Mesenchymal stem cell (in vitro differentiated cells and primary cell): ENCODE results near the gene SSBP2.

Source experiments
- DNase-seq: peaks from one replicate; pipeline ENCODE4 v3.0.0-alpha.2; 2013
- H2AFZ ChIP-seq: one replicate; pipeline ENCODE4 v1.6.1; 2013; ENCODE audit warnings: low read depth, mild to moderate bottlenecking, control low read depth, inconsistent platforms, low read length, moderate library complexity
- H2AK5ac ChIP-seq: 2 replicates; pipeline ENCODE4 v1.6.1; 2013; ENCODE audit warnings: low read length, moderate library complexity, mild to moderate bottlenecking, inconsistent platforms; ENCODE audit not compliant: severe bottlenecking
- H2BK120ac ChIP-seq: one replicate; pipeline ENCODE4 v1.6.1; 2013; ENCODE audit warnings: low read depth, mild to moderate bottlenecking, inconsistent platforms, low read length, moderate library complexity
- H2BK12ac ChIP-seq, 2 experiments: one replicate each; pipeline ENCODE4 v1.6.1; 2013; ENCODE audit warnings: inconsistent platforms in 2 of 2, low read length in 2 of 2, mild to moderate bottlenecking in 2 of 2, moderate library complexity in 2 of 2, control low read depth in 1 of 2
- H2BK15ac ChIP-seq: one replicate; pipeline ENCODE4 v1.6.1; 2013; ENCODE audit warnings: mild to moderate bottlenecking, low read depth, inconsistent platforms; ENCODE audit not compliant: poor library complexity, severe bottlenecking
- H2BK5ac ChIP-seq: 2 replicates; pipeline ENCODE4 v1.6.1; 2013; ENCODE audit warnings: low read depth, mild to moderate bottlenecking, low read length, control low read depth, inconsistent platforms; ENCODE audit not compliant: poor library complexity, severe bottlenecking
- H3K14ac ChIP-seq, 2 experiments: one replicate each; pipeline ENCODE4 v1.6.1; 2013; ENCODE audit warnings: inconsistent platforms in 2 of 2, low read length in 2 of 2, control low read depth in 1 of 2, mild to moderate bottlenecking in 1 of 2, moderate library complexity in 1 of 2
- H3K18ac ChIP-seq, 2 experiments: one replicate each; pipeline ENCODE4 v1.6.1; 2013; ENCODE audit warnings: inconsistent platforms in 2 of 2, low read length in 2 of 2, control low read depth in 1 of 2, low read depth in 1 of 2, mild to moderate bottlenecking in 1 of 2
- H3K23ac ChIP-seq, 2 experiments: one replicate each; pipeline ENCODE4 v1.6.1; 2013; ENCODE audit warnings: inconsistent platforms in 2 of 2, low read length in 2 of 2, mild to moderate bottlenecking in 2 of 2, moderate library complexity in 2 of 2, control low read depth in 1 of 2
- H3K27ac ChIP-seq: 2 replicates; pipeline ENCODE4 v1.5.1; 2013; ENCODE audit warnings: mild to moderate bottlenecking, moderate library complexity, low read length, control low read depth, inconsistent platforms; ENCODE audit not compliant: poor library complexity, severe bottlenecking
- H3K27me3 ChIP-seq, 2 experiments: 2 replicates each; pipeline versions ENCODE4 v1.6.1 to v1.7.0; 2013; ENCODE audit warnings: low read length in 2 of 2, mild to moderate bottlenecking in 2 of 2, moderate library complexity in 2 of 2, control low read depth in 1 of 2, inconsistent platforms in 1 of 2; ENCODE audit not compliant: control insufficient read depth in 1 of 2, insufficient read depth in 1 of 2
- H3K36me3 ChIP-seq, 2 experiments: 2 replicates each; pipeline versions ENCODE4 v1.6.1 to v1.7.0; 2013; ENCODE audit warnings: low read length in 2 of 2, control low read depth in 1 of 2, inconsistent platforms in 1 of 2, low read depth in 1 of 2, mild to moderate bottlenecking in 1 of 2; ENCODE audit not compliant: insufficient read depth in 2 of 2, control insufficient read depth in 1 of 2
- H3K4ac ChIP-seq, 2 experiments: one replicate each; pipeline ENCODE4 v1.6.1; 2013; ENCODE audit warnings: inconsistent platforms in 2 of 2, low read length in 2 of 2, mild to moderate bottlenecking in 2 of 2, moderate library complexity in 2 of 2, control low read depth in 1 of 2, low read depth in 1 of 2
- H3K4me1 ChIP-seq: 2 replicates; pipeline ENCODE4 v1.6.1; 2013; ENCODE audit warnings: low read depth, low read length, control low read depth; ENCODE audit not compliant: control insufficient read depth, insufficient read depth
- H3K4me2 ChIP-seq: 2 replicates; pipeline ENCODE4 v1.6.1; 2013; ENCODE audit warnings: low read length, mild to moderate bottlenecking, inconsistent platforms; ENCODE audit not compliant: poor library complexity, severe bottlenecking
- H3K4me3 ChIP-seq, 2 experiments: 2 replicates each; pipeline versions ENCODE4 v1.5.1 to v1.7.0; 2013; ENCODE audit warnings: low read length in 2 of 2, mild to moderate bottlenecking in 2 of 2, control low read depth in 1 of 2, low read depth in 1 of 2; ENCODE audit not compliant: insufficient read depth in 1 of 2
- H3K79me1 ChIP-seq: replicated peaks from 2 replicates; pipeline ENCODE4 v1.6.1; 2013; ENCODE audit warnings: mild to moderate bottlenecking, control low read depth, low read length, inconsistent platforms; ENCODE audit not compliant: poor library complexity, severe bottlenecking
- H3K9ac ChIP-seq: 2 replicates; pipeline ENCODE4 v1.7.0; 2013; ENCODE audit warnings: mild to moderate bottlenecking, low read length, moderate library complexity
- H3K9me3 ChIP-seq: 2 replicates; pipeline ENCODE4 v1.7.0; 2013; ENCODE audit warnings: mild to moderate bottlenecking, low read length; ENCODE audit not compliant: control insufficient read depth
- H4K8ac ChIP-seq: one replicate; pipeline ENCODE4 v1.6.1; 2013; ENCODE audit warnings: inconsistent platforms, mild to moderate bottlenecking, low read length, moderate library complexity
- H4K91ac ChIP-seq: one replicate; pipeline ENCODE4 v1.6.1; 2013; ENCODE audit warnings: mild to moderate bottlenecking, low read length, inconsistent platforms
- WGBS: methylation state at CpG from one replicate; pipeline ENCODE4 v1.1.7; 2013; ENCODE audit warnings: mixed read lengths; 5-methylcytosine and 5-hydroxymethylcytosine counted together

The SSBP2 gene

DNA sequence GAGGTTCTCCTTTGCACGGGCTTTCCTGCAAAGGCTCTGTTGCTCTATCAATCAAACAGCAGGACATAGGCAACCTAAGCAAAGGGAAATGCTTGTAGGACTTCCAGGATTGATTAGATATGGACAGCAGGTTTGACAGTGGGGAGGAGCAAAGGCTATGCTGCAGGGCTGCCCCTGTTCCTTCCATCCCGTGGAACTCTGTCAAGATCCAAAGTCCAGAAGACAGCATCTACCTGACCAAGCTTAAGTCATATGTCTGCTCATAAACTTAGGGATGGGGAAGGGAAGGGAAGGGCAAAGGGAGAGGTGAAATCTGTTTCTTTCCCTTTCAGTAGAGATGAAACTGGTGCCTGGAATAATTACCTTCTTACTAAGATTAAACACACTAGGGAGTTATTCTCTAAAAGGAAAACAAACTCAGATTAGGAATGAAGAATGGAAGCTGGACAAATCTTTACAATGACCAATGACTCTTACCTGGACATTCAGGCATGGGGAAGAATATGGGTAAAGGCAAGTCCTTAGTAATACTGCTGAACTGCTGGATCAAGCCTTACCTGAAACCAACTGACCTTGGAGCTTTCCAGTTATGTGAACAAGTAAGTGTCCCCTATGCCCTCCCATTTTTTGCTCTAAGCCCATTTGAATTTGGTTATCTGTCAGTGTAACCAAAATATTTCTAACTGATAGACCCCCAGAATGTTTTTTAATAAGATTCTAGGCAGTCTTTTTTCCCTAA is 348.5 kb downstream of the SSBP2 start:
- Histone ChIP-seq H2BK12ac (no peak overlapping the region), H3K4me2 (no peak overlapping the region), H3K4ac (no peak overlapping the region), H3K18ac (no peak overlapping the region), H2BK5ac (no peak overlapping the region), H3K27ac (no peak overlapping the region), H3K14ac (no peak overlapping the region), H4K8ac (no peak overlapping the region), H3K27me3 (peaks cover 0 to 3% of the 10 kb centered on the region in 2 experiments), H3K4me3 (no peak overlapping the region), H3K4me1 (no peaks in the 10 kb centered on the region), H3K9me3 (no peaks in the 10 kb centered on the region), H3K79me1 (no peaks in the 10 kb centered on the region), H3K36me3 (no peaks in the 10 kb centered on the region), H3K9ac (no peak overlapping the region), H4K91ac (no peak overlapping the region), H2AK5ac (no peak overlapping the region), H2AFZ (no peak overlapping the region), H2BK15ac (no peak overlapping the region), H2BK120ac (no peak overlapping the region), H3K23ac (no peak overlapping the region)
- no peak for DNase-seq
- 100% methylated on average over 1 of the region's 2 CpGs for WGBS

DNA sequence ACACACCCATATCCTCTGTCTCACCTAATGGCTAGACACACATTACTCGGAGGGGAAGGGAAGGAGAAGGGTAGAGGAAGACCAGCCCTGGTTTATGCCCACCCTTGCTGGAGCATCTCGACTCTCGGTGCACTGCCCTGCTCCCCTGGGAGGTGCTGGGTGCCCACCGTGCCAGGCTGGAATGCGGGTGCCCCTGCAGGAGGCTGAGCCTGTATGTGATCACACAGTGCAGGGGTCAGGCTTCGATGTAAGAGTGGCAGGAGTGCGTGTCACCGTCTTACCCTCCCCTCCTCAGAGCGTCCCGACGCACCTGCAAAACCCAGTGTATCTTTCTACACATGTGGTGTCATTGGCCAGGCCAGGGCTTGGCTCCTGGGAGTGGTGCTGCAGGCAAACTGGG is 349.6 kb downstream of the SSBP2 start:
- H3K27ac ChIP-seq, result no peak overlapping the region
- H2BK120ac ChIP-seq, result no peak overlapping the region
- H3K36me3 ChIP-seq, result no peaks in the 10 kb centered on the region
- no peak overlapping the region for H4K91ac ChIP-seq
- no peak overlapping the region for H4K8ac ChIP-seq
- no peak overlapping the region for H3K18ac ChIP-seq
- H2BK15ac ChIP-seq, result no peak overlapping the region
- no peaks in the 10 kb centered on the region for H3K9me3 ChIP-seq
- no peak overlapping the region for H3K9ac ChIP-seq
- H3K4ac ChIP-seq, result no peak overlapping the region
- H2AK5ac ChIP-seq, result no peak overlapping the region
- H2BK12ac ChIP-seq, result no peak overlapping the region
- H3K23ac ChIP-seq, result no peak overlapping the region
- peaks cover 0 to 3% of the 10 kb centered on the region in 2 experiments for H3K27me3 ChIP-seq
- no peak for DNase-seq
- H3K4me3 ChIP-seq, result no peak overlapping the region
- peak overlapping the region in 1 of 2 experiments; percentile 45 for H3K14ac ChIP-seq
- 96% methylated on average over 7 of the region's 11 CpGs for WGBS
- no peaks in the 10 kb centered on the region for H3K79me1 ChIP-seq
- no peak overlapping the region for H2AFZ ChIP-seq
- H3K4me2 ChIP-seq, result no peak overlapping the region
- no peak overlapping the region for H2BK5ac ChIP-seq
- no peaks in the 10 kb centered on the region for H3K4me1 ChIP-seq

DNA sequence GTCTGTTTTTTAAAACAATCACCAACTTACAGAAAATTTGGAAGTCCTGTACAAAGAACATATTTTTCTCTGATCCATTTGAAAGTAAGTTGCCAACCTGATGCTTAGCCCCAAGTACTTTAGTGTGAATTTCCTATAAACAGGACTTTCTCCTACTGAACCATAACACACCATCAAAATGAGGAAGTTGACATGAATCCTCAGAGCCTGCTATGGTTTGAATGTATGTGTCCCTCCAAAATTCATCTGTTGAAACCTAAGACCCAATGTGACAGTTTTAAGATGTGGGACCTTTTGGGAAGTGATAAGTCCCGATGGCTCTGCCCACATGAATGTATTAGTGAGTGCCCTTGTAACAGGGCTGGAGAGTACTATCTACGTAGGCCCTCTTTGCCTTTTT is 350.5 kb downstream of the SSBP2 start:
- H3K4me3 ChIP-seq, result no peak overlapping the region
- no peak overlapping the region for H2BK15ac ChIP-seq
- H2BK120ac ChIP-seq, result no peak overlapping the region
- no peak overlapping the region for H2BK12ac ChIP-seq
- H3K27me3 ChIP-seq, result peaks cover 0 to 3% of the 10 kb centered on the region in 2 experiments
- H3K14ac ChIP-seq, result no peak overlapping the region
- H3K4me1 ChIP-seq, result no peaks in the 10 kb centered on the region
- H3K36me3 ChIP-seq, result no peaks in the 10 kb centered on the region
- H4K91ac ChIP-seq, result no peak overlapping the region
- no peak overlapping the region for H2AK5ac ChIP-seq
- DNase-seq, result no peak
- H3K27ac ChIP-seq, result no peak overlapping the region
- H2AFZ ChIP-seq, result no peak overlapping the region
- no peak overlapping the region for H3K9ac ChIP-seq
- no peak overlapping the region for H3K23ac ChIP-seq
- peaks cover under 1% of the 10 kb centered on the region for H3K9me3 ChIP-seq
- H4K8ac ChIP-seq, result no peak overlapping the region
- H3K18ac ChIP-seq, result no peak overlapping the region
- 95% methylated on average over 2 of the region's 2 CpGs for WGBS
- no peak overlapping the region for H3K4ac ChIP-seq
- H2BK5ac ChIP-seq, result no peak overlapping the region
- no peak overlapping the region for H3K4me2 ChIP-seq
- H3K79me1 ChIP-seq, result no peaks in the 10 kb centered on the region

GRCh38 chr5:81398741-81399140 is 352.2 kb downstream of the SSBP2 start:
- Histone ChIP-seq H3K18ac (no peak overlapping the region), H4K91ac (no peak overlapping the region), H3K27me3 (peaks cover 0 to 3% of the 10 kb centered on the region in 2 experiments), H3K4me2 (no peak overlapping the region), H3K4ac (no peak overlapping the region), H3K14ac (no peak overlapping the region), H3K36me3 (no peaks in the 10 kb centered on the region), H3K27ac (no peak overlapping the region), H3K4me3 (no peak overlapping the region), H2BK12ac (no peak overlapping the region), H2AFZ (no peak overlapping the region), H4K8ac (no peak overlapping the region), H3K4me1 (peaks cover 4% of the 10 kb centered on the region), H3K23ac (no peak overlapping the region), H3K79me1 (no peaks in the 10 kb centered on the region), H2BK5ac (no peak overlapping the region), H2AK5ac (no peak overlapping the region), H2BK120ac (no peak overlapping the region), H2BK15ac (peak overlapping the region; percentile 67), H3K9ac (no peak overlapping the region), H3K9me3 (peaks cover 3% of the 10 kb centered on the region)
- no peak for DNase-seq
- 78% methylated on average over 4 of the region's 4 CpGs for WGBS
